K562 (cell line): ENCODE results near the gene ALOXE3. TPM values are rescaled to one million over a fixed set of nuclear protein-coding genes. Genes with fewer than 3 reads are reported as not detected.

Source experiments
- BMI1 ChIP-seq: fragments of 150-350 bp; IDR thresholded peaks from 2 replicates; pipeline ENCODE4 v1.6.1; 2014; ENCODE audit warnings: low read length
- DMBX1 ChIP-seq: fragments of 250-450 bp; sonication (Bioruptor Pico); IDR thresholded peaks from 2 replicates; pipeline ENCODE4 v1.8.0; 2022; ENCODE audit warnings: inconsistent platforms, mild to moderate bottlenecking, moderate library complexity, borderline replicate concordance
- MED1 ChIP-seq: sonication (generic); formaldehyde crosslinking; IDR thresholded peaks from 2 replicates; pipeline ENCODE4 v1.8.1; 2023; ENCODE audit warnings: missing genetic modification reagents, borderline replicate concordance
- NR2C2 ChIP-seq, 2 experiments: fragments of 200-800 bp in 1 of 2; sonication (Bioruptor generic) in 1 of 2; sonication (generic) in 1 of 2; formaldehyde crosslinking in 1 of 2; IDR thresholded peaks; 2 replicates each; pipeline versions ENCODE4 v1.6.1 to v1.8.0; 2016 to 2022; ENCODE audit warnings: mild to moderate bottlenecking in 1 of 2, missing compliant biosample characterization in 1 of 2, missing genetic modification characterization in 1 of 2, missing genetic modification reagents in 1 of 2
- OTX1 ChIP-seq: fragments of 450-650 bp; formaldehyde crosslinking; IDR thresholded peaks from 2 replicates; pipeline ENCODE4 v1.4.0; 2022; ENCODE audit warnings: mild to moderate bottlenecking
- RAD21 ChIP-seq, 2 experiments: fragments of 250-450 bp in 1 of 2; fragments of 450-650 bp in 1 of 2; sonication (Bioruptor Pico) in 1 of 2; formaldehyde crosslinking in 1 of 2; IDR thresholded peaks in 1 of 2; conservative IDR thresholded peaks in 1 of 2; 2 replicates each; pipeline versions ENCODE4 v1.4.0 to v1.8.0; 2020 to 2022; ENCODE audit warnings: mild to moderate bottlenecking in 2 of 2, moderate library complexity in 1 of 2
- ZNF121 ChIP-seq: sonication (generic); formaldehyde crosslinking; conservative IDR thresholded peaks from 2 replicates; pipeline ENCODE4 v1.8.0; 2022; ENCODE audit warnings: missing genetic modification reagents
- ZNF133 ChIP-seq: fragments of 250-450 bp; sonication (Bioruptor Pico); IDR thresholded peaks from 2 replicates; pipeline ENCODE4 v1.4.0; 2020; ENCODE audit warnings: mild to moderate bottlenecking
- ZNF143 ChIP-seq: sonication (generic); formaldehyde crosslinking; IDR thresholded peaks from 2 replicates; pipeline ENCODE4 v1.9.0; 2022; ENCODE audit warnings: mild to moderate bottlenecking, missing genetic modification reagents
- ZNF785 ChIP-seq: fragments of 250-450 bp; sonication (Bioruptor Pico); IDR thresholded peaks from 2 replicates; pipeline ENCODE4 v1.4.0; 2020; ENCODE audit warnings: mild to moderate bottlenecking
- polyA plus RNA-seq, 8 experiments: library from polyadenylated mRNA; depleted of rRNA in 4 of 8; stranded (reverse) in 5 of 8; unstranded in 3 of 8; fragments of >200 nt; fragmentation: Nextera tagmentation in 2 of 8; fragmentation: Illumina TruSeq in 1 of 8; extraction: Ambion mirVana in 2 of 8; extraction: Trizol in 1 of 8; gene quantifications; 2 replicates each; pipeline versions ENCODE4 v1.2.1 to v1.2.3, GENCODE V29; 2011 to 2014; ENCODE audit warnings: inconsistent platforms in 1 of 8, missing spikeins in 1 of 8
- total RNA-seq, 7 experiments: library from RNA; depleted of rRNA in 6 of 7; stranded (reverse); fragments of >200 nt in 6 of 7; fragmentation: Illumina TruSeq in 2 of 7; extraction: Trizol in 2 of 7; gene quantifications; 2 replicates each; pipeline versions ENCODE4 v1.2.1 to v1.2.3, GENCODE V29; 2011 to 2021; ENCODE audit warnings: low replicate concordance in 1 of 7
- TF ChIP-seq, protein P1 (sequence below): fragments of 450-650 bp; IDR thresholded peaks from 2 replicates; pipeline ENCODE4 v1.6.1; 2016
- TF ChIP-seq, protein P2 (sequence below): sonication (generic); formaldehyde crosslinking; IDR thresholded peaks from 2 replicates; pipeline ENCODE4 v1.8.0; 2022; ENCODE audit warnings: mild to moderate bottlenecking, missing genetic modification reagents, borderline replicate concordance
- TF ChIP-seq, protein P3 (sequence below): fragments of 450-650 bp; IDR thresholded peaks from 2 replicates; pipeline ENCODE4 v1.6.1; 2018; ENCODE audit not compliant: partially characterized antibody
- TF ChIP-seq, protein P4 (sequence below): sonication (generic); formaldehyde crosslinking; IDR thresholded peaks from 2 replicates; pipeline ENCODE4 v1.5.0; 2020; ENCODE audit warnings: missing genetic modification reagents
- TF ChIP-seq, protein P5 (sequence below): fragments of 250-450 bp; sonication (Bioruptor Pico); IDR thresholded peaks from 2 replicates; pipeline ENCODE4 v1.8.0; 2021; ENCODE audit warnings: borderline replicate concordance, mild to moderate bottlenecking, moderate library complexity; ENCODE audit not compliant: poor library complexity, severe bottlenecking
- TF ChIP-seq, protein P6 (sequence below): fragments of 450-650 bp; formaldehyde crosslinking; IDR thresholded peaks from 2 replicates; pipeline ENCODE4 v1.4.0; 2020; ENCODE audit warnings: mild to moderate bottlenecking, moderate library complexity

The ALOXE3 gene
- total and polyA plus RNA-seq, 9 of the 15 experiments (the other 6 are each of a cell fraction or from before 2014, with no cell fraction given): 0.04 TPM; not detected in 8

DNA sequence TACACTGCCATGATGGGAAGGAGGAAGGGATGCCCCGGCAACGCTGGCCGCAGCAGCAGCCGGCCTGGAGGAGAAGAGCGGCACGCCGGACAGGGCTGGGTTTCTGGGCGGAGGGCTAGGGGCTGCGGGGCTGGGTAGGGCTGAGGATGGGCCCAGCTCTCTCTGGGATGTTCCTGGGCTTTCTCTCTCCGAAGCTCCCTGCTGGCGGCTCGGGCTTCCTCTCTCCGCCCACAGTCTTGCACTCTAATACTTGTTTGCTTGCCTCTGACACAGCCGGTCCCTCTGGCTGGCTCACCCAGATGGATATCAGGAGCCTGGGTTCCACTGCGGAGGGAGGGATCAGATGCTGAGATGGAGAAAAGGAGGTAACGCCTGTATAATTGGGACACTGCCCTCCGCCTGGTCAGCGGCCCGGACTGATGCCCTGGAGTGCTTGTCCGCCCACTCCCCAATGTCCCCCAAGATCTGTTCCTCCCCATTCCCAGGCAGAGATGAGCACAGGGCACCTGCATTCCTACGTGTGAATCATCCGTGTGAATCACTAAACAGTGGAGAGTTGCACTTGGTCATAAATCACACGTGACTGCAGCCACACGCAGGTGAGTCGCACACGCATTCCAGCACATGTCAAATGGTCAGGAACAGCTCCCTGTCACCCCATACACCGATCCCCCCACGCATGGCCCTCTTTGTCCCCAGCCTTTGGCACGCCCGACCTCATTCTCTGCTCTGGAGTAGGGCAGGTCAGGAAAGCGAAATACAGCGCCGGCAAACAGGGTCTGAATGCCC, at the start of gene ALOXE3 (continued):
- TF ChIP-seq, protein P1, sequence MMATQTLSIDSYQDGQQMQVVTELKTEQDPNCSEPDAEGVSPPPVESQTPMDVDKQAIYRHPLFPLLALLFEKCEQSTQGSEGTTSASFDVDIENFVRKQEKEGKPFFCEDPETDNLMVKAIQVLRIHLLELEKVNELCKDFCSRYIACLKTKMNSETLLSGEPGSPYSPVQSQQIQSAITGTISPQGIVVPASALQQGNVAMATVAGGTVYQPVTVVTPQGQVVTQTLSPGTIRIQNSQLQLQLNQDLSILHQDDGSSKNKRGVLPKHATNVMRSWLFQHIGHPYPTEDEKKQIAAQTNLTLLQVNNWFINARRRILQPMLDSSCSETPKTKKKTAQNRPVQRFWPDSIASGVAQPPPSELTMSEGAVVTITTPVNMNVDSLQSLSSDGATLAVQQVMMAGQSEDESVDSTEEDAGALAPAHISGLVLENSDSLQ: peak; percentile 56
- TF ChIP-seq ZNF143 (CRISPR knock-in tag): no peak
- TF ChIP-seq NR2C2 (CRISPR knock-in tag; IDR thresholded peaks at IDR 0.05): no peak
- TF ChIP-seq NR2C2 (tag; IDR thresholded peaks at IDR 0.05): no peak
- TF ChIP-seq RAD21 (CRISPR knock-in tag; conservative IDR thresholded peaks at IDR 0.05 in 1 of 2, IDR thresholded peaks at IDR 0.05 in 1 of 2): no peak
- TF ChIP-seq, protein P2, sequence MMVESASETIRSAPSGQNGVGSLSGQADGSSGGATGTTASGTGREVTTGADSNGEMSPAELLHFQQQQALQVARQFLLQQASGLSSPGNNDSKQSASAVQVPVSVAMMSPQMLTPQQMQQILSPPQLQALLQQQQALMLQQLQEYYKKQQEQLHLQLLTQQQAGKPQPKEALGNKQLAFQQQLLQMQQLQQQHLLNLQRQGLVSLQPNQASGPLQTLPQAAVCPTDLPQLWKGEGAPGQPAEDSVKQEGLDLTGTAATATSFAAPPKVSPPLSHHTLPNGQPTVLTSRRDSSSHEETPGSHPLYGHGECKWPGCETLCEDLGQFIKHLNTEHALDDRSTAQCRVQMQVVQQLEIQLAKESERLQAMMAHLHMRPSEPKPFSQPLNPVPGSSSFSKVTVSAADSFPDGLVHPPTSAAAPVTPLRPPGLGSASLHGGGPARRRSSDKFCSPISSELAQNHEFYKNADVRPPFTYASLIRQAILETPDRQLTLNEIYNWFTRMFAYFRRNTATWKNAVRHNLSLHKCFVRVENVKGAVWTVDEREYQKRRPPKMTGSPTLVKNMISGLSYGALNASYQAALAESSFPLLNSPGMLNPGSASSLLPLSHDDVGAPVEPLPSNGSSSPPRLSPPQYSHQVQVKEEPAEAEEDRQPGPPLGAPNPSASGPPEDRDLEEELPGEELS (CRISPR knock-in tag): no peak
- TF ChIP-seq ZNF785 (CRISPR knock-in tag): no peak
- TF ChIP-seq, protein P3, sequence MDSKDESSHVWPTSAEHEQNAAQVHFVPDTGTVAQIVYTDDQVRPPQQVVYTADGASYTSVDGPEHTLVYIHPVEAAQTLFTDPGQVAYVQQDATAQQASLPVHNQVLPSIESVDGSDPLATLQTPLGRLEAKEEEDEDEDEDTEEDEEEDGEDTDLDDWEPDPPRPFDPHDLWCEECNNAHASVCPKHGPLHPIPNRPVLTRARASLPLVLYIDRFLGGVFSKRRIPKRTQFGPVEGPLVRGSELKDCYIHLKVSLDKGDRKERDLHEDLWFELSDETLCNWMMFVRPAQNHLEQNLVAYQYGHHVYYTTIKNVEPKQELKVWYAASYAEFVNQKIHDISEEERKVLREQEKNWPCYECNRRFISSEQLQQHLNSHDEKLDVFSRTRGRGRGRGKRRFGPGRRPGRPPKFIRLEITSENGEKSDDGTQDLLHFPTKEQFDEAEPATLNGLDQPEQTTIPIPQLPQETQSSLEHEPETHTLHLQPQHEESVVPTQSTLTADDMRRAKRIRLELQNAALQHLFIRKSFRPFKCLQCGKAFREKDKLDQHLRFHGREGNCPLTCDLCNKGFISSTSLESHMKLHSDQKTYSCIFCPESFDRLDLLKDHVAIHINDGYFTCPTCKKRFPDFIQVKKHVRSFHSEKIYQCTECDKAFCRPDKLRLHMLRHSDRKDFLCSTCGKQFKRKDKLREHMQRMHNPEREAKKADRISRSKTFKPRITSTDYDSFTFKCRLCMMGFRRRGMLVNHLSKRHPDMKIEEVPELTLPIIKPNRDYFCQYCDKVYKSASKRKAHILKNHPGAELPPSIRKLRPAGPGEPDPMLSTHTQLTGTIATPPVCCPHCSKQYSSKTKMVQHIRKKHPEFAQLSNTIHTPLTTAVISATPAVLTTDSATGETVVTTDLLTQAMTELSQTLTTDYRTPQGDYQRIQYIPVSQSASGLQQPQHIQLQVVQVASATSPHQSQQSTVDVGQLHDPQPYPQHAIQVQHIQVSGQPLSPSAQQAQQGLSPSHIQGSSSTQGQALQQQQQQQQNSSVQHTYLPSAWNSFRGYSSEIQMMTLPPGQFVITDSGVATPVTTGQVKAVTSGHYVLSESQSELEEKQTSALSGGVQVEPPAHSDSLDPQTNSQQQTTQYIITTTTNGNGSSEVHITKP: no peak
- TF ChIP-seq MED1: no peak
- TF ChIP-seq DMBX1: no peak
- TF ChIP-seq ZNF133 (CRISPR knock-in tag): no peak
- TF ChIP-seq OTX1: no peak
- TF ChIP-seq BMI1: no peak
- TF ChIP-seq, protein P4, sequence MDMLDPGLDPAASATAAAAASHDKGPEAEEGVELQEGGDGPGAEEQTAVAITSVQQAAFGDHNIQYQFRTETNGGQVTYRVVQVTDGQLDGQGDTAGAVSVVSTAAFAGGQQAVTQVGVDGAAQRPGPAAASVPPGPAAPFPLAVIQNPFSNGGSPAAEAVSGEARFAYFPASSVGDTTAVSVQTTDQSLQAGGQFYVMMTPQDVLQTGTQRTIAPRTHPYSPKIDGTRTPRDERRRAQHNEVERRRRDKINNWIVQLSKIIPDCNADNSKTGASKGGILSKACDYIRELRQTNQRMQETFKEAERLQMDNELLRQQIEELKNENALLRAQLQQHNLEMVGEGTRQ (CRISPR knock-in tag): no peak; the same call in 1 of the 2 replicates
- TF ChIP-seq, protein P5, sequence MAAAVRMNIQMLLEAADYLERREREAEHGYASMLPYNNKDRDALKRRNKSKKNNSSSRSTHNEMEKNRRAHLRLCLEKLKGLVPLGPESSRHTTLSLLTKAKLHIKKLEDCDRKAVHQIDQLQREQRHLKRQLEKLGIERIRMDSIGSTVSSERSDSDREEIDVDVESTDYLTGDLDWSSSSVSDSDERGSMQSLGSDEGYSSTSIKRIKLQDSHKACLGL (CRISPR knock-in tag): no peak
- TF ChIP-seq, protein P6, sequence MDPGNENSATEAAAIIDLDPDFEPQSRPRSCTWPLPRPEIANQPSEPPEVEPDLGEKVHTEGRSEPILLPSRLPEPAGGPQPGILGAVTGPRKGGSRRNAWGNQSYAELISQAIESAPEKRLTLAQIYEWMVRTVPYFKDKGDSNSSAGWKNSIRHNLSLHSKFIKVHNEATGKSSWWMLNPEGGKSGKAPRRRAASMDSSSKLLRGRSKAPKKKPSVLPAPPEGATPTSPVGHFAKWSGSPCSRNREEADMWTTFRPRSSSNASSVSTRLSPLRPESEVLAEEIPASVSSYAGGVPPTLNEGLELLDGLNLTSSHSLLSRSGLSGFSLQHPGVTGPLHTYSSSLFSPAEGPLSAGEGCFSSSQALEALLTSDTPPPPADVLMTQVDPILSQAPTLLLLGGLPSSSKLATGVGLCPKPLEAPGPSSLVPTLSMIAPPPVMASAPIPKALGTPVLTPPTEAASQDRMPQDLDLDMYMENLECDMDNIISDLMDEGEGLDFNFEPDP (CRISPR knock-in tag): no peak
- no peak for TF ChIP-seq ZNF121 (CRISPR knock-in tag)
